HepG2 (cell line): ENCODE measurements around the gene CFAP97D1.

ENCODE experiments used
- BHLHE40 ChIP-seq: IDR thresholded peaks from 2 replicates; pipeline ENCODE4 v1.6.1; 2011; ENCODE audit warnings: low read length, improper control_type of control experiment
- KAT7 ChIP-seq: IDR thresholded peaks from 2 replicates; pipeline ENCODE4 v1.6.1; 2018; ENCODE audit warnings: borderline replicate concordance, missing compliant biosample characterization
- NR1H2 ChIP-seq: sonication (generic); formaldehyde crosslinking; IDR thresholded peaks from 2 replicates; pipeline ENCODE4 v1.8.1; 2022; ENCODE audit warnings: low read depth, missing genetic modification reagents, borderline replicate concordance
- POLR2AphosphoS5 ChIP-seq: IDR thresholded peaks from 2 replicates; pipeline ENCODE4 v1.6.1; 2012; ENCODE audit warnings: low read depth, low read length
- SIN3A ChIP-seq: IDR thresholded peaks from 2 replicates; pipeline ENCODE4 v1.6.1; 2011; ENCODE audit warnings: low read depth, mild to moderate bottlenecking, control low read depth, low read length, borderline replicate concordance
- ZBTB42 ChIP-seq: sonication (generic); formaldehyde crosslinking; IDR thresholded peaks from 2 replicates; pipeline ENCODE4 v1.5.0; 2020; ENCODE audit warnings: mild to moderate bottlenecking, missing genetic modification reagents
- ZNF138 ChIP-seq: sonication (generic); formaldehyde crosslinking; IDR thresholded peaks from 2 replicates; pipeline ENCODE4 v1.5.0; 2020; ENCODE audit warnings: mild to moderate bottlenecking, low read depth, missing genetic modification reagents
- ZNF232 ChIP-seq: sonication (generic); formaldehyde crosslinking; IDR thresholded peaks from 2 replicates; pipeline ENCODE4 v1.4.0; 2020; ENCODE audit warnings: missing genetic modification reagents, borderline replicate concordance
- ZNF274 ChIP-seq: sonication (generic); formaldehyde crosslinking; IDR thresholded peaks from 2 replicates; pipeline ENCODE4 v1.5.1; 2020; ENCODE audit warnings: mild to moderate bottlenecking, missing genetic modification reagents
- ZNF883 ChIP-seq: sonication (generic); formaldehyde crosslinking; IDR thresholded peaks from 2 replicates; pipeline ENCODE4 v1.5.1; 2020; ENCODE audit warnings: mild to moderate bottlenecking, missing genetic modification reagents; ENCODE audit errors: not compliant biosample characterization
- TF ChIP-seq, protein P1 (sequence below): sonication (generic); formaldehyde crosslinking; IDR thresholded peaks from 2 replicates; pipeline ENCODE4 v1.5.0; 2020; ENCODE audit warnings: mild to moderate bottlenecking, missing genetic modification reagents, moderate library complexity
- TF ChIP-seq, protein P2 (sequence below): sonication (generic); formaldehyde crosslinking; IDR thresholded peaks from 2 replicates; pipeline ENCODE4 v1.4.0; 2020; ENCODE audit warnings: mild to moderate bottlenecking, missing genetic modification reagents
- TF ChIP-seq, protein P3 (sequence below): sonication (generic); formaldehyde crosslinking; IDR thresholded peaks from 2 replicates; pipeline ENCODE4 v1.8.1; 2022; ENCODE audit warnings: mild to moderate bottlenecking, missing genetic modification reagents
- TF ChIP-seq, protein P4 (sequence below): IDR thresholded peaks from 2 replicates; pipeline ENCODE4 v1.6.1; 2012; ENCODE audit warnings: low read length, improper control_type of control experiment

DNA sequence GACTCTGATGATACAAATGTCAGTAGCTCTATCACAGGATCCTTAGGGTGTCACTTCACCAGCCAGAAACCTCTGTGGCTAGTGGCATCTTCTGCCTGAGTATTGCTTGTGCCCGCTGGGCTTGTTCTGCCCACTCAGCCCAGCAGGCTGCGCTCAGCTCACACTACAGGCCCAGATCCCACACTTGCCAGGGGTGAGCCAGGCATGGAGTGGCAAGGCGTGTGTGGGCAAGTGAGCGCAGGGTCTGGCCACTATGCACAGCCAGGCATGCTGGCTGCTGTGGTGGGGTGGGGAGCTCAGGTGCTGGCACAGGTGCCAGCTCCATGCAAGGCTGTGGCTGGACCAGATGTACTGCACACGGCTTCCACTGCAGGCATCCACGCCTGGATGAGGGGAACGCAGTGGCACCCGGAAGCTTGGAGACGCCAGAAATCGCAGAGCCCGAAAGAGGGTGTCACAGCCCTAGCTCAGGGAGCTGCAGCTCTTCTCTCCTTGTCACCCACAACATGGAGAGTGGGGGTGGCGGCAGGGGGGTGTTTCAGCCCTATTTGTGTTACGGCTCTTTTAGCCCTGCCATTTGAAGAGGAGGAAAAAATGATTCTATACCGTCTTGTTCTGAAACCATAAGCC lies 10.2 kb downstream of the CFAP97D1 start:
- no peak for TF ChIP-seq ZNF883 (CRISPR knock-in tag)
- TF ChIP-seq, protein P1, sequence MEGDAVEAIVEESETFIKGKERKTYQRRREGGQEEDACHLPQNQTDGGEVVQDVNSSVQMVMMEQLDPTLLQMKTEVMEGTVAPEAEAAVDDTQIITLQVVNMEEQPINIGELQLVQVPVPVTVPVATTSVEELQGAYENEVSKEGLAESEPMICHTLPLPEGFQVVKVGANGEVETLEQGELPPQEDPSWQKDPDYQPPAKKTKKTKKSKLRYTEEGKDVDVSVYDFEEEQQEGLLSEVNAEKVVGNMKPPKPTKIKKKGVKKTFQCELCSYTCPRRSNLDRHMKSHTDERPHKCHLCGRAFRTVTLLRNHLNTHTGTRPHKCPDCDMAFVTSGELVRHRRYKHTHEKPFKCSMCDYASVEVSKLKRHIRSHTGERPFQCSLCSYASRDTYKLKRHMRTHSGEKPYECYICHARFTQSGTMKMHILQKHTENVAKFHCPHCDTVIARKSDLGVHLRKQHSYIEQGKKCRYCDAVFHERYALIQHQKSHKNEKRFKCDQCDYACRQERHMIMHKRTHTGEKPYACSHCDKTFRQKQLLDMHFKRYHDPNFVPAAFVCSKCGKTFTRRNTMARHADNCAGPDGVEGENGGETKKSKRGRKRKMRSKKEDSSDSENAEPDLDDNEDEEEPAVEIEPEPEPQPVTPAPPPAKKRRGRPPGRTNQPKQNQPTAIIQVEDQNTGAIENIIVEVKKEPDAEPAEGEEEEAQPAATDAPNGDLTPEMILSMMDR: peak; percentile 91
- no peak for TF ChIP-seq BHLHE40
- TF ChIP-seq POLR2AphosphoS5: no peak
- no peak for TF ChIP-seq ZNF138
- no peak for TF ChIP-seq ZBTB42 (CRISPR knock-in tag)
- TF ChIP-seq, protein P2, sequence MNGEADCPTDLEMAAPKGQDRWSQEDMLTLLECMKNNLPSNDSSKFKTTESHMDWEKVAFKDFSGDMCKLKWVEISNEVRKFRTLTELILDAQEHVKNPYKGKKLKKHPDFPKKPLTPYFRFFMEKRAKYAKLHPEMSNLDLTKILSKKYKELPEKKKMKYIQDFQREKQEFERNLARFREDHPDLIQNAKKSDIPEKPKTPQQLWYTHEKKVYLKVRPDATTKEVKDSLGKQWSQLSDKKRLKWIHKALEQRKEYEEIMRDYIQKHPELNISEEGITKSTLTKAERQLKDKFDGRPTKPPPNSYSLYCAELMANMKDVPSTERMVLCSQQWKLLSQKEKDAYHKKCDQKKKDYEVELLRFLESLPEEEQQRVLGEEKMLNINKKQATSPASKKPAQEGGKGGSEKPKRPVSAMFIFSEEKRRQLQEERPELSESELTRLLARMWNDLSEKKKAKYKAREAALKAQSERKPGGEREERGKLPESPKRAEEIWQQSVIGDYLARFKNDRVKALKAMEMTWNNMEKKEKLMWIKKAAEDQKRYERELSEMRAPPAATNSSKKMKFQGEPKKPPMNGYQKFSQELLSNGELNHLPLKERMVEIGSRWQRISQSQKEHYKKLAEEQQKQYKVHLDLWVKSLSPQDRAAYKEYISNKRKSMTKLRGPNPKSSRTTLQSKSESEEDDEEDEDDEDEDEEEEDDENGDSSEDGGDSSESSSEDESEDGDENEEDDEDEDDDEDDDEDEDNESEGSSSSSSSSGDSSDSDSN: no peak
- no peak for TF ChIP-seq SIN3A
- TF ChIP-seq KAT7 (CRISPR knock-in tag): no peak
- TF ChIP-seq, protein P3, sequence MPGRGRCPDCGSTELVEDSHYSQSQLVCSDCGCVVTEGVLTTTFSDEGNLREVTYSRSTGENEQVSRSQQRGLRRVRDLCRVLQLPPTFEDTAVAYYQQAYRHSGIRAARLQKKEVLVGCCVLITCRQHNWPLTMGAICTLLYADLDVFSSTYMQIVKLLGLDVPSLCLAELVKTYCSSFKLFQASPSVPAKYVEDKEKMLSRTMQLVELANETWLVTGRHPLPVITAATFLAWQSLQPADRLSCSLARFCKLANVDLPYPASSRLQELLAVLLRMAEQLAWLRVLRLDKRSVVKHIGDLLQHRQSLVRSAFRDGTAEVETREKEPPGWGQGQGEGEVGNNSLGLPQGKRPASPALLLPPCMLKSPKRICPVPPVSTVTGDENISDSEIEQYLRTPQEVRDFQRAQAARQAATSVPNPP (CRISPR knock-in tag): no peak
- TF ChIP-seq, protein P4, sequence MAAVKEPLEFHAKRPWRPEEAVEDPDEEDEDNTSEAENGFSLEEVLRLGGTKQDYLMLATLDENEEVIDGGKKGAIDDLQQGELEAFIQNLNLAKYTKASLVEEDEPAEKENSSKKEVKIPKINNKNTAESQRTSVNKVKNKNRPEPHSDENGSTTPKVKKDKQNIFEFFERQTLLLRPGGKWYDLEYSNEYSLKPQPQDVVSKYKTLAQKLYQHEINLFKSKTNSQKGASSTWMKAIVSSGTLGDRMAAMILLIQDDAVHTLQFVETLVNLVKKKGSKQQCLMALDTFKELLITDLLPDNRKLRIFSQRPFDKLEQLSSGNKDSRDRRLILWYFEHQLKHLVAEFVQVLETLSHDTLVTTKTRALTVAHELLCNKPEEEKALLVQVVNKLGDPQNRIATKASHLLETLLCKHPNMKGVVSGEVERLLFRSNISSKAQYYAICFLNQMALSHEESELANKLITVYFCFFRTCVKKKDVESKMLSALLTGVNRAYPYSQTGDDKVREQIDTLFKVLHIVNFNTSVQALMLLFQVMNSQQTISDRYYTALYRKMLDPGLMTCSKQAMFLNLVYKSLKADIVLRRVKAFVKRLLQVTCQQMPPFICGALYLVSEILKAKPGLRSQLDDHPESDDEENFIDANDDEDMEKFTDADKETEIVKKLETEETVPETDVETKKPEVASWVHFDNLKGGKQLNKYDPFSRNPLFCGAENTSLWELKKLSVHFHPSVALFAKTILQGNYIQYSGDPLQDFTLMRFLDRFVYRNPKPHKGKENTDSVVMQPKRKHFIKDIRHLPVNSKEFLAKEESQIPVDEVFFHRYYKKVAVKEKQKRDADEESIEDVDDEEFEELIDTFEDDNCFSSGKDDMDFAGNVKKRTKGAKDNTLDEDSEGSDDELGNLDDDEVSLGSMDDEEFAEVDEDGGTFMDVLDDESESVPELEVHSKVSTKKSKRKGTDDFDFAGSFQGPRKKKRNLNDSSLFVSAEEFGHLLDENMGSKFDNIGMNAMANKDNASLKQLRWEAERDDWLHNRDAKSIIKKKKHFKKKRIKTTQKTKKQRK: no peak
- TF ChIP-seq ZNF274: no peak
- no peak for TF ChIP-seq NR1H2 (CRISPR knock-in tag)
- no peak for TF ChIP-seq ZNF232
